ENCODE results near the gene SMAD5. TPM values are rescaled to one million over a fixed set of nuclear protein-coding genes. Genes with fewer than 3 reads are reported as not detected.
A peak's percentile ranks its signal among the peaks of the same experiment; 100 is the strongest.

SMAD5 gene
- total and polyA plus RNA-seq, 2 of the 4 experiments (the other 2 are of a cell fraction): 37.4 to 101 TPM

- Histone ChIP-seq H4K91ac (ENCODE audit: insufficient read depth, low read depth, low read length) (peak overlapping the region; percentile 60; the same call in 1 of the 2 replicates), H4K20me1 (ENCODE audit: insufficient read depth, low read length) (peaks cover 33% of the 10 kb centered on the region), H2AK9ac (replicated peaks; ENCODE audit: low read depth, low read length, poor library complexity) (peak overlapping the region; percentile 70), H2BK20ac (ENCODE audit: low read depth, low read length) (no peak overlapping the region), H2BK15ac (ENCODE audit: low read depth, low read length) (no peak overlapping the region), H3K4me2 (ENCODE audit: low read depth, low read length) (peak overlapping the region; percentile 70), H4K5ac (ENCODE audit: low read depth, low read length) (peak overlapping the region; percentile 87), H3K9me1 (ENCODE audit: insufficient read depth, low read length) (no peaks in the 10 kb centered on the region; the same call in 1 of the 2 replicates), H3K27me3 (ENCODE audit: control insufficient read depth, insufficient read depth, low read length) (peaks cover 11% of the 10 kb centered on the region), H3K4me1 (ENCODE audit: control insufficient read depth, insufficient read depth, low read length) (peaks cover 2% of the 10 kb centered on the region), H4K8ac (ENCODE audit: low read depth in 2 of 2, low read length in 2 of 2) (peak overlapping the region; percentile 80 to 95), H3K79me1 (ENCODE audit: low read depth in 1 of 2, low read length in 2 of 2) (peaks cover 4 to 12% of the 10 kb centered on the region in 2 experiments; a peak in 2 of 4 replicates), H3K4ac (ENCODE audit: low read depth, low read length) (peak overlapping the region; percentile 47), H3K36me3 (ENCODE audit: control insufficient read depth, insufficient read depth, low read length) (no peaks in the 10 kb centered on the region), H2AFZ (replicated peaks; ENCODE audit: low read length, poor library complexity) (peak overlapping the region; percentile 91), H3K9me3 (ENCODE audit: control insufficient read depth, insufficient read depth, low read length) (no peaks in the 10 kb centered on the region), H3K9ac (ENCODE audit: low read depth, low read length) (peak overlapping the region; percentile 64), H2BK120ac (ENCODE audit: low read depth, low read length) (peak overlapping the region; percentile 17; the same call in 1 of the 2 replicates), H2BK5ac (ENCODE audit: low read depth, low read length, poor library complexity, severe bottlenecking) (peak overlapping the region; percentile 79), H3K56ac (ENCODE audit: extremely low read depth, insufficient read depth, low read length) (peak overlapping the region; percentile 24), H3K27ac (ENCODE audit: insufficient read depth, low read length) (peak overlapping the region; percentile 56; the same call in 1 of the 2 replicates), H2AK5ac (ENCODE audit: low read depth, low read length) (no peak overlapping the region), H3K14ac (replicated peaks; ENCODE audit: low read depth, low read length) (no peak overlapping the region; the same call in 1 of the 2 replicates), H3K23ac (ENCODE audit: low read depth, low read length) (peak overlapping the region; percentile 66; the same call in 1 of the 2 replicates), H3K4me3 (ENCODE audit: insufficient read depth, low read depth, low read length) (no peak overlapping the region; the same call in 1 of the 2 replicates), H3K18ac (ENCODE audit: low read depth, low read length) (peak overlapping the region; percentile 52)
- DNase-seq: no peak
- intact Hi-C loops (cut with micrococcal nuclease): loop anchor here (2.0 kb wide), 1 partner anchor 49 kb away; no protein-coding TSS in a partner anchor
- dilution Hi-C loops (cut with HindIII; ENCODE audit: low sequenced_read_pairs, unreplicated experiment): no loop called here
- 0 out of 2 replicates have a peak, but pooled peaks have one; percentile 3 for ATAC-seq (ENCODE audit: low read depth)
- in situ Hi-C loops (cut with MboI; ENCODE audit: low sequenced_read_pairs): no loop called here
- BruUV-seq (replicated peaks): no TSS peak
- TF ChIP-seq, protein P1, sequence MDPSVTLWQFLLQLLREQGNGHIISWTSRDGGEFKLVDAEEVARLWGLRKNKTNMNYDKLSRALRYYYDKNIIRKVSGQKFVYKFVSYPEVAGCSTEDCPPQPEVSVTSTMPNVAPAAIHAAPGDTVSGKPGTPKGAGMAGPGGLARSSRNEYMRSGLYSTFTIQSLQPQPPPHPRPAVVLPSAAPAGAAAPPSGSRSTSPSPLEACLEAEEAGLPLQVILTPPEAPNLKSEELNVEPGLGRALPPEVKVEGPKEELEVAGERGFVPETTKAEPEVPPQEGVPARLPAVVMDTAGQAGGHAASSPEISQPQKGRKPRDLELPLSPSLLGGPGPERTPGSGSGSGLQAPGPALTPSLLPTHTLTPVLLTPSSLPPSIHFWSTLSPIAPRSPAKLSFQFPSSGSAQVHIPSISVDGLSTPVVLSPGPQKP (IDR thresholded peaks at IDR 0.05; ENCODE audit: borderline replicate concordance, low read depth, low read length): no peak
- TF ChIP-seq CHD1 (IDR thresholded peaks at IDR 0.05; ENCODE audit: low read depth, low read length) (no peak), SMC3 (IDR thresholded peaks at IDR 0.05; ENCODE audit: low read depth, low read length) (no peak), MAFK (IDR thresholded peaks at IDR 0.05; ENCODE audit: low read depth, low read length) (no peak), RCOR1 (IDR thresholded peaks at IDR 0.05; ENCODE audit: insufficient replicate concordance, low read length) (no peak), MAZ (IDR thresholded peaks at IDR 0.05; ENCODE audit: borderline replicate concordance, low read depth, low read length) (no peak), FOS (IDR thresholded peaks at IDR 0.05; ENCODE audit: low read depth, low read length) (no peak), RFX5 (IDR thresholded peaks at IDR 0.05; ENCODE audit: low read depth, low read length) (no peak), CTCF (conservative IDR thresholded peaks at IDR 0.05; ENCODE audit: low read depth, low read length) (no peak), RAD21 (IDR thresholded peaks at IDR 0.05; ENCODE audit: low read length) (no peak), CEBPB (IDR thresholded peaks at IDR 0.05; ENCODE audit: low read depth, low read length) (no peak), POLR2A (IDR thresholded peaks at IDR 0.05; ENCODE audit: low read depth, low read length) (no peak), NFE2L2 (IDR thresholded peaks at IDR 0.05; ENCODE audit: low read depth, low read length) (no peak), USF2 (IDR thresholded peaks at IDR 0.05; ENCODE audit: low read depth, low read length) (no peak)
- CTCF ChIA-PET: interaction anchor here (0.6 to 1.2 kb wide), 3 partner anchors 63 to 110 kb away, joined by 3 to 4 read pairs (median 4); no protein-coding TSS in a partner anchor
- POLR2A ChIA-PET (ENCODE audit: unreplicated experiment): no interaction called here
- WGBS, 2 experiments (ENCODE audit: extremely low coverage in 2 of 2, insufficient read length in 1 of 2): no CpG with 5 or more reads among the region's 6 CpGs
Measured at GRCh38 chr5:136132087-136132486, 558 bp upstream of the SMAD5 start.
